Measurements from ENCODE around the gene OR4N2.
"Not testable (repeated sequence)": the region's sequence is repeated elsewhere in the genome, so short reads cannot be mapped to it uniquely, and the experiment has no call there.

GRCh38 chr14:19772454-19772853, 31.1 kb upstream of the OR4N2 start:
- TF ChIP-seq CTCF (conservative IDR thresholded peaks at IDR 0.05; ENCODE audit: low read length); EZH2phosphoT487 (IDR thresholded peaks at IDR 0.05; ENCODE audit: borderline replicate concordance): not testable (repeated sequence)

All from Loucy (cell line).